Measurements from ENCODE around the gene SPTBN1. TPM values are rescaled to one million over a fixed set of nuclear protein-coding genes. Genes with fewer than 3 reads are reported as not detected.

SPTBN1 gene
- total RNA-seq, 1 donor = 200 TPM

DNA sequence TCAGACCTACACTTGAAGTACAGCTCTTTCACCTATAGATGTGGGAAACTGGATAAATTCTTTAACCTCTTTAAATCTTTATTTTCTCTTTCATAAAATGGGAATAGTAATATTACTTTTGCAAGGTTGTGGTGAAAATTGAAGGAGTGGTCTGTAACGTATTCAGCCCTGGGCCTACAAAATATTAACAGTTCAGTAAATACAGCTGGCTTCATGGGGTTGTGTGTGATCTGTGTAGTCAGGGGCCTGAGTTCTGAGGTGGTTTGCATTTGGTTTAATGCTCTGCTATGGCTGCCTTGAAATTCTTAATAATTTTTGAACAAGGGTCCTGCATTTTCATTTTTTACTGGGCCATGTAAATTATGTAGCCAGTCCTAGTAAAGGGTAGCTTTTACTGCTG, 250.5 kb downstream of the SPTBN1 start:
- TF ChIP-seq, protein P1, sequence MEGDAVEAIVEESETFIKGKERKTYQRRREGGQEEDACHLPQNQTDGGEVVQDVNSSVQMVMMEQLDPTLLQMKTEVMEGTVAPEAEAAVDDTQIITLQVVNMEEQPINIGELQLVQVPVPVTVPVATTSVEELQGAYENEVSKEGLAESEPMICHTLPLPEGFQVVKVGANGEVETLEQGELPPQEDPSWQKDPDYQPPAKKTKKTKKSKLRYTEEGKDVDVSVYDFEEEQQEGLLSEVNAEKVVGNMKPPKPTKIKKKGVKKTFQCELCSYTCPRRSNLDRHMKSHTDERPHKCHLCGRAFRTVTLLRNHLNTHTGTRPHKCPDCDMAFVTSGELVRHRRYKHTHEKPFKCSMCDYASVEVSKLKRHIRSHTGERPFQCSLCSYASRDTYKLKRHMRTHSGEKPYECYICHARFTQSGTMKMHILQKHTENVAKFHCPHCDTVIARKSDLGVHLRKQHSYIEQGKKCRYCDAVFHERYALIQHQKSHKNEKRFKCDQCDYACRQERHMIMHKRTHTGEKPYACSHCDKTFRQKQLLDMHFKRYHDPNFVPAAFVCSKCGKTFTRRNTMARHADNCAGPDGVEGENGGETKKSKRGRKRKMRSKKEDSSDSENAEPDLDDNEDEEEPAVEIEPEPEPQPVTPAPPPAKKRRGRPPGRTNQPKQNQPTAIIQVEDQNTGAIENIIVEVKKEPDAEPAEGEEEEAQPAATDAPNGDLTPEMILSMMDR (IDR thresholded peaks at IDR 0.05; ENCODE audit: insufficient read depth, low read depth, low read length) = no peak
- H3K4me3 ChIP-seq (ENCODE audit: low read depth, low read length) = no peak overlapping the region
- DNase-seq (ENCODE audit: low read depth) = no peak

DNA sequence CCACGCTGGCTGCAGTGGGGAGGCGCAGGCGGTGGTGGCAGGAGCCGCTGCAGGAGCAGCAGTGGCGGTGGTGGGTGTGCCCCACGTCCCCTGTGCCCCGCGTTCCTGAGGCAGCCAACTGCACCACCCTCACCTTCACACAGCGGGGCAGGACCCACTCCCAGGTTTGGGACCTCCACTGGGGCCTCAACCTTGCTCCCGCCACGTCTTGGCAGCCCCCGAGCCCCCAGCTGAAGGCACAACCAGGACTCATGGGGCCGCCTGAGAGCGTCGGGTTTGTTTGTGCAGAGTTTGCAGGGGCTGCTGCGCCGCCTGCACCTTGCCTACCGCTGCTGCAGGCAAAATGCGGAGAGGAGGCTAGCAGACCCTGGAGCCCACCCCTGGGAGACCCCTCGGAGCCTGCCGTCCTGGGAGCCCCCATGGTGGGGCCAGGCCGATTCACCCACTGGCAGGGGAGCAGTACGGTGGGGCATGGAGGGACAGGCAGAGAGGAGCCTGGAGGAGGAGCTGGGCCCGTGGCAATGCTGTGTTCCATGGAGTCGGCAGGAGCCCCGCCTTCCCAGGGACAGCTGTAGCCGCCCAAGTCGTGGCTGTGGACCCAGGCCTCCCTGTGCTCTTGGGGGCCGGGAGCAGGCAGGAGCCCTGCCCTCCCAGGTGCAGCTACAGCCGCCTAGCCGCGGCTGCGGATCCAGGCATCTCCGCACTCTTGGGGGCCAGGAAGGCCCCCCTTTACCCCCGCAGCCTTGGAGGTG, 252.6 kb downstream of the SPTBN1 start:
- peak overlapping the region; percentile 40 for H3K4me3 ChIP-seq (ENCODE audit: low read depth, low read length)

DNA sequence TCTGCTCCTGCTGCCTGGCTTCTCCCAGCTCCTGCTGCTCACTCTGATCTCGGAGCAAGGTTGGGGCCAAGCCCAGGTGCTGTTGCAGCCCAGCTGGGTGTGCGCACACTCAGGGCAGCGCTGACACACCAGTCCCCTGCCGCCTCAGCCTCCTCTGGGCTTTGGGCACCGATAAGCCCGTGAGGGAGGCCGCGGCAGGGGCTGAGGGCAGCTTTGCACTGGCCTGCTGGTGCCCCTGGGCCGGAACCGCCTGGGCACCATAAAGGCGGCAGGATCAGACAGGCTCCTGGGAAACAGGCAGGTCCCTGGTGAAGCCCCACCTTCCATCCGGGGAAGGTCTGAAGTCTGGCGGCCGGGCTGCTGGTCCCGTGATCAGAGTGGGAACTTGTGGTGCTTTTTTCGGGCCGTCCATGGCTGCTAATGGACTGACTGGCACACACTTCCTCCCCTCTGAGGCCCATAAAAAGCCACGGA, 253.2 kb downstream of the SPTBN1 start:
- H3K4me3 ChIP-seq (ENCODE audit: low read depth, low read length) = peak overlapping the region; percentile 40
- TF ChIP-seq, protein P1 (IDR thresholded peaks at IDR 0.05; ENCODE audit: insufficient read depth, low read depth, low read length) = no peak

More for the DNA sequence above, 252.6 kb downstream of the SPTBN1 start:
- peak; percentile 12 for DNase-seq (ENCODE audit: low read depth)
- TF ChIP-seq, protein P1 (IDR thresholded peaks at IDR 0.05; ENCODE audit: insufficient read depth, low read depth, low read length) = no peak

DNA sequence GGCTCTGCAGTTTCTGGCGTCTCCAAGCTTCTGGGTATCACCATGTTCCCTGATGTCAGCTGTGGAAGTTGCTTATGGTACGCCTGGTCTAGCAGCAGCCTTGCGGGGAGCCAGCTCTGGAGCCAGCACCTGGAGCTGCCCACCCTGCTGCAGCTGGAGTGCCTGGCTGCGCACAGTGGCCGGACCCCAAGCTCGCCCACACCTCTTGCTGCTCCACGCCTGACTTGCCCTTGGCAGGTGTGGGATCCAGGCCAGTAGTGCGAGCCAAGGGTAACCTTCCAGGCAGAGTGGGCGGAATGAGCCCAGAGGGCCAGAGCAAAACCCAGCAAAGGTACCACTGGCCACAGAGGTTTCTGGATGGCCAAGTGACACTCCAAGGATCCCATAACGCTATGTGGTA, 254.1 kb downstream of the SPTBN1 start:
- no peak for DNase-seq (ENCODE audit: low read depth)
- H3K4me3 ChIP-seq (ENCODE audit: low read depth, low read length) = no peak overlapping the region
- TF ChIP-seq, protein P1 (IDR thresholded peaks at IDR 0.05; ENCODE audit: insufficient read depth, low read depth, low read length) = no peak

More for the DNA sequence above, 253.2 kb downstream of the SPTBN1 start:
- no peak for DNase-seq (ENCODE audit: low read depth)

DNA sequence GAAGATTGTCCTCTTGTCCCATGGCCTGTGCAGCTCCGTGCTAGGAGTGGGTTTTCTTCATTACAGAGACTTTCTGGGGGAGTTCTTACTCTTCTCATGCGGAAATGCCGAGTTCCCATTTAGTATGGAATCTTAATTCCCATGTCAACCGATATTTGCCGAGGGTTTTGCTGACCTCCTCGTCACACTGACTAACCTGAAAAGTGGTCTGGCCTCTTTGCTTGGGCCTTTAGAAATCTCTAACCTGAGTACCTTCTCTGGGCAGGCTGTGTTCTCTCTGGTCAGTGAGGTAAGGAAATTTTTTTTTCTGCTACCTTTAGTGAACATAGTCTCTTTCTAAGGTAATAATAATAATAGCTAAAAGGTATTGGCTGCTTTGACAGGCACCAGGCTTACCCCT, 256.4 kb downstream of the SPTBN1 start:
- TF ChIP-seq, protein P1 (IDR thresholded peaks at IDR 0.05; ENCODE audit: insufficient read depth, low read depth, low read length) = no peak
- no peak overlapping the region for H3K4me3 ChIP-seq (ENCODE audit: low read depth, low read length)
- DNase-seq (ENCODE audit: low read depth) = no peak

DNA sequence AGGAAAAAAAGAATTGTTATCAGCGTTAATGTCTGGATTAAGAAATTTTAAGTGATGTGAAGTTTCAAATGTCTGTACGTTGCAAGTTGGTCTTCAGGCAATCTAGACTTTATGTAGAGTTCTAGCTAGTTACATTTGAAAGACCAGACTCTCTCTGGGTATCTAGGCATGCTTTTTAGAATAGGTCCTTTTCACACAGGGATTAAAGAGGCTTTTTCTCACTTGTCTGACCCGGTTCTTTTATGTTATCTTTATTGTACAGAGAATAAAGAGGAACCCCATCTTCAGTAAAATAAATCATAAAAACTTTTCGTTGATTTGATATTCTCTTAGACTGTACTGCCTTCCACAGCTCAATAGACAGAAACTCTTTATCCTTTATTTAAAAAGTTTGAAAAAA, 258.9 kb downstream of the SPTBN1 start:
- no peak for DNase-seq (ENCODE audit: low read depth)
- TF ChIP-seq, protein P1 (IDR thresholded peaks at IDR 0.05; ENCODE audit: insufficient read depth, low read depth, low read length) = no peak
- no peak overlapping the region for H3K4me3 ChIP-seq (ENCODE audit: low read depth, low read length)
